Stimulated activated naive CD4-positive, alpha-beta T cell treated with Interleukin-2 at 50 U/mL for 16 hours (primary cell): Measurements from ENCODE around the gene MTG2.

Experiments used
- DNase-seq: peaks from one replicate; lab custom pipeline; 2025; lab: John Stamatoyannopoulos, UW

MTG2 gene

DNA sequence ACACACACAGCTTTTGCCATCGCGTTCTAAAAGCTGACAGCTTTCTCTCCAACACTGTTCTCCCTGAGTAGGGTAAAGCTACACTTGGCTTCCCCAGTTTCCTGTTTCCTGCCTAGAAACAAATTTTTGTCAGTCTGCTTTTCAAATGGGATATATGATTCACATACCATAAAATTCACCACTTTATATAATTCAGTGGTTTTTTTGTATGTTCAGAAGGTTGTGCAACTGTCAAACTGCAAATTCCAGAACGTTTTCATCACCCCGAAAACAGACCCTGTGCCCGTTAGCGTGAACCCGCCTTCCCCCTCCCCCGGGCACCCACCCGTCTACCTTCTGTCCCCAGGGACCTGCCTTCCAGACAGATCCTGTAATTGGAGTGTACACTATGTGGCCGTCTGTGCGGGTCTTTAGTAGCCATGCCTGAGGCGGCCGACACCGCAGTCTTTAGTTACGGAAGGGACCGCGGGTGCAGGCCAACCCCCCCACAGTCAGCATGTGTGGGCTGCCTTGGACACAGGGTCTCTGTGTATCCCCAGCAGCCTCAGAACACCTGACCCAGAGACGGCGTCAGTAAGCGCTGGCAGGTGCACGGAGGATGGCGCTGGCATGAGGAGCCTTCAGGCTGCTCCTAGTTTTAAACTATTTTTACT lies 20.7 kb downstream of the MTG2 start:
- DNase-seq, result no peak

DNA sequence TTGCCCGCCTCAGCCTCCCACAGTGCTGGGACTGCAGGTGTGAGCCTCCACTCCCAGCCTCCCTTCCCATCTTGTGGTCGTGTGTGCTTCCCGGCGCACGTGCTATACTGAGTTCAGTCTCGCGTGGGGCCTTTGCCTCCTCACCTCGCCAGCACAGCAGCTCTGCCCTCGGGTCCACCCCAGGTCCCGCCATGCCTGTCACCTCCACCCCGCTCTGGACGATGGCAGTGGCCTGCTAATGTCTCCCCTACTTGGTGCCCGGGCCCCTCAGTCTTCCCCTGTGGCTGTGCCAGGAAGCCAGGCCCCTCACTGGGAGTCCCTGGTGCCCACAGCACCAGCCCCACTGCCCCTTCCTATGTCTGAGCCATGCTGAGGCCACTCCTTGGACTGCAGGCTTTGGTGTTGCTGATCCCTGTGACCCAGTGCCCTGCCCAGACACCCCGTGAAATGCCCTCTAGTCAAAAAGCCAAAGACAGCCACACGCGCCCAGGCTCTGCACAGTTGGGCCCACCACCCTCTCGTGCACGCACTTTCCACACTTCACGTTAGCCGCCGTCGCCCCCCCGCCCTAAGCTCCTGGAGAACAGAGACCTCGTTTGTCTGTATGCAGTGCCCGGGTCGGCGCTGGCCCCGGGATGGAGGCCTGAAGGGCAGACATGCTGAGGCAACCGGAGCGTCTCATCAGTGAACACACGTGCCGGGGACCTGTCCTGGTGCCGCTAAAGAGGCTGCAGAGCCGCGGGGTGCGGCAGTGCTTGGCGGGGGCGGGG lies 23.0 kb downstream of the MTG2 start:
- no peak for DNase-seq

DNA sequence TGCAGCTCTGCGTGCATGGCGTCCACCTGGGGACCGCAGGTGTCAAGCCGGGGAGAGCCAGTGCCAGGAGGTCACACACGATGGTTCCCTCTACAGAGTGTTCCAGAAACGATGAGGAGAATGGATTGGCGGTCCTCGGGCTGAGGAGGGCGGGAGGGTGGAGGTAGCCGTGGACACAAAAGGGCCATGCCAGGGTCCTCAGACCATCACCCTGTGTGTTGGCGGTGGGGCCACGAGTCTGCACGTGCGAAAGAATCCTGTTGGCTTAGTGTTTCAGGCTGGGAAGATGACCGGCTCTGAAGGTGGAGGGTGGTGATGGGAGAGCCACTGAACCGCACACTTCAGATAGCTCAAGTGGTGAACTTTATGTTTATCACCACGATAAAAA lies 23.6 kb downstream of the MTG2 start:
- DNase-seq, result no peak

DNA sequence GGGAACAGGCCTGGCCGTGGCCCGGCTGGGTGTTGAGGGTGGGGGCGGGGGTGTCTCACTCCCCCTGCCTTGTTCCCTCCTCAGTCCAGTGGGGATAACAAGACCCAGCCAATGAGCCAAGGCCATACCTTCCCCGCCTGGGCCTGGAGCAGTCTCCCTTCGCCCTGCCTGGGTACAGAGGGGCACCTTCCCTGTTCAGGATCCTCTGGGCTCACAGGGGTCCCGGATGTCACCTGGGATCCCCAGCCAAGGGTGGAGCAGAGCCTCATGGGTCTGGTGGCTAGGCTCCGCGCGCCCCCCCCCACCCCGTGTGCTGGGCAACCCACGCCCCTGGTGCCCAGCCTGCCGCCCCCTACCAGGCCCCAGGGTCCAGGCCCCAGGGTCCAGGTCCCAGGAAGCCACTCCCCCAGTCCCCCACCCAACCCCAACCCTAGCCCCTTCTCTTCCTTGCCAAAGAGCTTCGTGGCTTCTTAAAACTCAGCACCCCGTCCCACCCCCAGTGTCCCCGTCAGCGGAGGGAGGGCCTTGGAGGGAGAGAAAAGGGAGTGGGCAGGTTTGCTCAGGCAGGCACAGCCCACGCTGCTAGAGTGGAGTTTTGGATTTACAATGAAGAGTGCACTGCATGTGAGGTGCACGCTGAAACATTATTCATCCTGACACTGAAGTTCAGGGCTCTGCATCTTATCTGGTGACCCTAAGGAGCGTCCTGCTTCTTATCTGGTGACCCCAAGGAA lies 25.4 kb downstream of the MTG2 start:
- no peak for DNase-seq

DNA sequence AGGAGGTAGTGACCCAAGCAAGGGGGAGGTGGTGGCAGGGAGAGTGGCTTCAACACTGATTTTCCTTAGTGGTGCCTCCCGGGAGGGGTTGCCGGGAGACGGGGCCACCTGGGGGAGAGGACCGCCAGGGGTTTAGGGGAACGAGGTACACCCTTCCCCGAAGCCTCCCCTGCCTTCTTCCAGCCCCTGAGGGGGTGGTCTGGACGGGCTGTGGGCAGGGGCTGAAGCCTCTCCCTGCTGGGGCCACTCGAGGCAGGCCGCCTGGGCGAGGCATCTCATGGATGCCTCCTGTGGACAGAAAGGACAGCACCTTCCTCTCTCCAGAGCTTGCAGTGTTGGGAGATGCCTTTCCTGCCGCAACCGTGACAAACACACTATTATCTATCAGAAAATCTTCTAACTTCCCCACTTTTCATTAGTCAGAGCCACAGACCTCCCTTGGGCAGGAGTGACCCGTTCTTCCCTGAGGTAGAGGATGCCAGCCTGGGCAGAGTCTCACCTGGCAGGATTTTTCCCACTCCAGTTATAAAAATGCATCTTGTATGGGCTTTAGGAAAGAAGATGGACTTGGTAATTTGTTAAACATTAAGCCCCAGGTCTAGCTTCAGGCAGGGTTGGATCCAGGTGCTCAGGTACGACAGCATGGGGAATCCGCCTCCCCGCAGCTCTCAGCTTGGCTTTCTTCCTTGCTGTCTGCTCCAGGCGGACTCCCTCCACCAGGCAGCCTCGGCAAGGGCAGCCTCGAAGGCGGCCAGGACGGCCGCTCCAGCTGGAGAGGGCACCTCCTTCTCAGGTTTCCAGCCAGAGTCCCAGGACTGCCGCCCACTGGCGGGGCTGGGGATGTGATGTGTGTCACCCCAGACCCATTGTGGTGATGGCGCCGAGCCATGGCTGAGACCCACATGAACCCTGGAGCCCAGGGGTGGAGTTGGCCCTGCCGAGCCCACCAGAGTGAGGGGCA lies 26.2 kb downstream of the MTG2 start:
- no peak for DNase-seq

DNA sequence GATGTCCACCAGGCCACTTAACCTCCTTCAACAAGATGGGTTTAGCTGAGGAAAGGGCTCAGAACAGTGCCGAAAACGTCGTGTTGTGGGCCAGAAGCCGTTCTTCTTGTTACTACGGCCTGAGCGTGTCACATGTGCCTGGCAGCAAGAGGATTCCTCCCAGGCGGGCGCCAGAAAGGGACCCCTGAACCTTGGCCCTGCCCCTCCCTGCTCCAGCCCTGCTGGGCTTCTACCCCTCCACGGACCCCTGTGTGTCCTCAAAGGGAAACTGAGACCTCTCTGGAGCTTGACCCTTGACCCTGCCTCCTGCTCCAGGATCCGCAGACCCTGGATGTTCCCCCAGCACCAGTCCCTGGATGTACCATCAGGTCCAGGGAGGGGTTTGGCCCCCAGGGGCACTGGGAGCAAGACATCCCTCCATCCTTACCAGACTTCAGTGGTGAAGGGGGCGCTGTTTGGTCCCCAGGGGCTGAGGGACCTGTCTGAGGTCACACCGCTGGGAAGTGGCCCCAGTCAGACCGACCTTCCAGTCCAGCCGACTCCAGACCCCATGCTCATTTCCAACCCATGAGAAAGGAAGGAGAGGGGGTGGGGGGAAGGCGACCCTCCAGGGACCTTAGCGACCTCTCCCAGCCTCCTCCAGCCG lies 27.1 kb downstream of the MTG2 start:
- no peak for DNase-seq

DNA sequence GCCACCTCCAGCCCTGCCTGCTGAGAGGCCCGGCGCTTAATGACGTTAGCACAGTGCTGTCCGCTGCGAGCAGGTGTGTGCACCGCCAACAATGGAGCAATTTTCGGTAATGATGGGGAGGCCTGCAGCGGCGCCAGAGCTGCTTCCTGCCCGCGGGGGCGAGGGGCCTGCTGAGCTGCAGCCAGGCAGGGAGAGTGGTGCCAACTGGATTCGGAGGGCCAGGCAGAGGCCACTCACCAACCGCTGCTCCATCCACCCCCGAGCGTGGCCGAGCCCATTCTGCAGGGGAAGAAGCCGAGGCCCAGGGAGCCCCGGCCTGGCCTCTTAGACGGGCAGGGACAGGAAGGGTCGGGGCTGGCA lies 27.6 kb downstream of the MTG2 start:
- DNase-seq, result no peak

DNA sequence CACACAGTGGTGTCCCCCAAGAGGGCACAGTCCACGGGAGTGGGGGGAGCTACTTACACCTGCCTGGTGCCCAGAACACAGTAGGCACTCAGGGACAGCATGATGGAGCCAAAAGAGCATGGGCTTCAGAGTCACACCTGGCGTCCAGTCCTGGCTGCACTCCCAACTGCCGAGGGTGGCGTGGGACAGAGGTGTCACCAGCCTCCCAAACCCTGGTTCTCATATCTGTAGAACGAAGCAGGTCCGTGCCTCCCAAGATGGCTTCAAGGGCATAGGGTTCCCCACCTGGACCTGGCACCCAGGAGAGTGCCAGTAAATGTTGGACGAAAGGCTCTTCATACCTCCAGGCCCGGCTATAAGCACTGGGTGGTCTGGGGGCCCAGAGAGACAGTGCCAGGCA lies 28.4 kb downstream of the MTG2 start:
- no peak for DNase-seq

DNA sequence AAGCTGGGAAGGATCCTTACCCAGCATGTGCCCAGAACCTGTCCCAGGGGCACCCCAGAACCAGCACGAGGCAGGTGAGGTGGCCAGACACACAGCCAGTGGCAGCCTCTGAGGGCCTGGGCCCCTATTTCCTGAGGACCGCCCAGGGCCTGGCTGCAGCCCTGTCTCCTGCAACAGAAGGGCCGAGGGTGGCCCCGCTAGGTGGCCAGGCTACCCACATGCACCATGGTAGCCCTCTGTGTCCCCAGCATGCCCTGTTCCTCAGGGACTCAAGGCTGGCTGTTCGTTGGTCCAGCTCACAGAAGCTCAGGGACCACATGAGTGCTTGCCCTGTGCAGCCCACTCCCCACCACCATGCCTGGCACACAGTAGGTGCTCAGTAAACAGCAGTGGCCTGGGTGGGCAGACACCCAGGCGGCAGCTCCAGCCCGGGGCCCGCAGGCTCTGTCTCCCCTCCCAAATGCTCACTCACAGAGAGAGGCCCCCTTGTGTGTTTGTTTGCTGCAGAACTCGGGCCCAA lies 29.0 kb downstream of the MTG2 start:
- DNase-seq, result no peak

DNA sequence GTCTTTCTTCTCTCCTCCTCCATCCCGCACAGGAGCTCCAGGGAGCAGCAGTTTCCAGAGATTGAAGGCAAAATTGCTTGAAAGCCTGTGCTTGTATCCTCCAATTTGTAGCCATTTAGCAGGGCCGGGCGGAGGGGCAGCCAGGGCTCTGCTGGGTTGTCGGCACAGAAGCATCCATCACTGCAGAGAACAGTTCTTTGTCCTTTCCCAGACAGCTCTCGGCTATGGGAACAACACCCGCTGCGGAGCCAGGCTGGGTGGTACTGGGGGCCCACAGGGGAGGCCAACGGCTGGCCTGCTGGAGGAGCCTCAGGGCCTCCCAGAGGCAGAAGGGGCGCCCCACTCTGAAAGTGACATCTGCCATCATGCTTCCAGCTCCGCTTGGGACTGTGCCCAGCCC lies 29.5 kb downstream of the MTG2 start:
- DNase-seq, result no peak

DNA sequence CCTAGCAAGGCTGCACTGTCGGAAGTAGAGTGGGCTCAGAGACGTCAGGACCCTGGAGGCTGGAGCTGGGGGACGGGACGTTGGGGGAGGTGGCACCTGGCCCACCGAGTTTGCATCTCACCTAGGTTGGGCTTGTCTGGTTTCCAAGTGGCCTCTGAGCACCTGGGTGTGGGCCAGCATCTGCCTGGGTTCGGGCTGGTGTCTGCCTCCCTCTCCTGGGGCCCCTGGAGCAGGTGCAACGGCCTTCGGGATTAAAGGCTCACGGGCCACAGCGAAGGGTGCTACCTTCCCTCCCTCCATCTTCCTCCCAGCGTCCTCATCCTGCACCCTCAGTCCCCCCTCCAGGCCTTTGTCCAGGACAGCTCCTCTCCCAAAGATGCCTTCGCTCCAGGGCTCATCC lies 31.2 kb downstream of the MTG2 start:
- DNase-seq, result no peak

DNA sequence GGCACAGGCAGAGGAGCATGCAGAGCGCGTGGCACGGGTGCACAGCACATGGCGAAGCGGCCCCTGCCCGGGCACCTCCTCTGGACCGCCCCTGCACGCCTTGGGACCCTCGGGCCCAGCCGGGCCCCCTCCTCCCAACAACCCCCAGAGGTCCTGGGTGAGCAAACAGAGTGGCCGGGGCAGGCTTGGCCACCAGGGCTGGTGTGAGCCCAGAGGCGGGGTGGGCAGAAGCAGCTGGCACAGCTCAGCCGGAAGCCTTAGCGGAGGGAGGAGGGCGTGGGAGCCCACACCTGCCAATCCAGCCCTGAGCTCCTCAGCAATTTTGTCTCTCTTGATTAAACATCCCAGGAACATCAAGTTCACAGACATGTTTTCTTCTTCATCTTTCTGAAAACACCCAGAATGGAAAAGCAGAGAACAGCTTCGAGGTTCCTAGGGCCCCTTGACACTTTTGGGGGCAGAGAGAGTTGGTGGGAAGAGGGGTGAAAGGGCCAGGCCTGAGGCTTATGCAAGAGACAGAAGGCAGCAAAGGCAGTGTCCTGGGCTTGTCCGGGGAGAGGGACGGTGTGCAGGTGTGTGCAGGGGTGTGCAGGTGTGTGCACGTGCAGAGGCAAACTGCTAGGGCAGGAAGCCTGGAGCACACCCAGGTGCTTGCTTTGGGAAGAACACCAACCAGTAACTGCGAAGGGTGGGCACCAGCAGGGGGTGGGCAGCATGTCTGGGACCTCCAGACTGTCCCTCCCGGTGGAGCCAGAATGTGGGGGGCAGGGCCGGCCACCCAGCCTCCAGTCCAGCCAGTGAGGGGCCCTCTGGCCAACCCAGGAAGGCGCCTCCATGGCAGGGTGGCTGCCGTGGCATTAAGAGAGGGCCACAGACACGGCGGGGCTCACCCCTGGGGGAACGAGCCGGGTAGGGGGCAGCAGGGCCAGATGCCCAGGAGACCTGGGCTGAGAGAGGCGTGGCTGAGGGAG lies 32.5 kb downstream of the MTG2 start:
- DNase-seq, result no peak

DNA sequence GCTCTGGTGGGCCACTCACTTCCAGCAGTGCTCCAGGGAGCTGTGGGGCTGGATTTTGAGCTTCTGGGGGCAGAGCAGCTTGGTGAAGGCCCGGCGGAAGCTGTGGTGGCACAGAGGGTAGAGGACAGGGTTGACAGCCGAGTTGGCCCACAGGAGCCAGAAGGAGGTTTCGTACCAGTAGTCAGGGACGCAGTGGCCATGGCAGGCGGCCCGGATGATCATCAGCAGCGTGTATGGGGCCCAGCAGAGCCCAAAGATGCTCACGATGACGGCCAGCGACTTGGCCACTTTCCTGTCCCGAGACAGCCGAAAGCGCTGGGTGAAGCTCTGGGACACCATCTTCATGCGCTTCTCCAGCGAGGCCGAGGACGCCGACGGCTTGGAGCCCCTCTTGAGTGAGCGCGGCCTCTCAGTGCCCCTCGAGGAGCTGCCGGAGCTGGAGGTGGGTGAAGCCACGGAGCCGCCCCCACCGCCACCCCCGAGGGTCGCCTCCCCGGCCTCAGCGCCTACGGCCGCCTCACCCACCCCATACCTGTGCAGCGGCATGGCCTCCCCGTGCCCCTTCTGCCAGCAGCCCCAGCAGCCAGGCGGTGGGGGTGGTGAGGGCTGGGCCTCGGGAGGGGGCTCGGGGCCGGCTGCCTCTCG lies 33.3 kb downstream of the MTG2 start:
- DNase-seq, result no peak

DNA sequence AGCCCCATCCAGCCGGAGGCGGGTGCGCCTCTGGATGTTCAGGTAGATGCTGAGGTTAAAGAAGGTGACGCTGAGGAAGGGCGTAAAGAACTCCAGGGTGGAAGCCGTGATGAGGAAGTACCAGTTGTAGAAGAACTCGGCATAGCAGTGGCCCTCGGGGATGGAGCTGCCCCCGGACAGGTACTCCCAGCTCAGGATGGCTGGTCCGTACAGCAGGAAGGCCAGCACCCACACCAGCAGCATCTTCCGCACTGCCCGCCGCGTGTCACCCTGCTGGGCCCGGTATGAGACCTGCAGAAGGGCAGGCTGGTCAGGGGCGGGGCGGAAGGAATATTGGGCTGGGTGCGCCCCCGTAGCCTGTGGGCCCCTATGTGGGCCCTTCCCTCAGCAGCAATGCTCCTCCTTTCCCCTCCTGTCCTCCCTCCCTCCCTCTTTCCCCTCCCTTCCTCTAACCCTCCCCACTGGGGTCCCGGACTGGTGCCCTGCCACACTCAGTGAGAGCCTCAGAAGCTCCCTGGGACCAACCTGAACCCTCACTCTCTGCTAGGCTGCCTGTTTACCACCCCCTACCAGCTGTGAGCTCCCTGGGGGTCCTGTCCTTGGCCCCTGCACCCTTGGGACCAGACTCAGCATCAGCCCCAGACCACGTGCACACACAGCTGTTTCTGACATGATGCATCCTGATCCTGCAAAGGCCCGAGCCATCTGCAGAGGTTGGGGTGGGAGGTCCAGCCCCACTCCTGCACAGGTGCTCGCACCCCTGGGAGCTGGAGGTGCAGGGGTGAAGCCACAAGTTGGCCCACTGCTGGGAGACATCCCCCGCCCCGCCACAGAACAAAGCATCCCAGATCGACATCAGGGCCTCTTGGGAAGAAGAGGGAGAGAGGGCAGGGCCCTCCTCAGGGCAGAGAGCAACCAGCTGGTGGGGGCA lies 34.1 kb downstream of the MTG2 start:
- DNase-seq, result no peak

DNA sequence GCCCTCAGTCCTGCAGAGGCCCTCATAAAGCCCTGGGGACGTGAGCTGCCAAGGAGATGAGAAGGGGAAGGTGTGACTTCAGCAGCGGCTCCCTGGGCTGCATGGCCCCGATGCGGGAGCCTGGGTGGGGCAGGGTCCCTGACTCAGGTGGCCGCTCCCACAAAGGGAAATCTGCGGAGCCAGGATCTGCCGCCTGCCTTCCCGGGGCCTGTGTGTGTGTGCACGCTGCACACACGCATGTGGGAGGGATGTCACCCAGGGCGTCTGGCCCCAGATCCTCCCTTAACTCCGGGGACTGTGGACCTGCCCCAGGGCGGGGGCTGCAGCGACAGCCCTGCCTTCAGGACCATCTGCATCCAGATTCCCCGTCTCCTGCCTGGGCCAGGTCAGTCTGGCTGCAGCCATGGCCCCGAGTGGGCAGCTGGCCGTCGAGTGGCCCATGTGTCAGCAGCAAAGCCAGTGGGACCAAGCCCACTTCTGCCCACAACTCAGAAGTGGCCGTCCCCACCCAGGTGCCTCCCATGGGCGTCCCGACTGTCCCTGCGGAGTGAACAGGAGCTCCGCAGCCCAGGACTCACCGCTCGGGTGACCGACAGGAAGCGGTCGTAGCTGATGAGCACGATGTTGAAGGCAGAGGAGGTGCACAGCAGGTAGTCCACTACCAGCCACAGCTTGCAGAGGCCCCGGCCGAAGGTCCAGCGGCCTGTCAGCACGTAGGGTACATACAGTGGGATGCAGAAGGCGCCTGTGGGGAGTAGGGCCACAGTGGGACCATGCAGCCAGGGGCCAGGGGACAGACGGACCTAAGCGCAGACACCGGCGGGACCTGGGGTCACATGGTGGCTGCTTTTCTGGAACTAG lies 35.3 kb downstream of the MTG2 start:
- no peak for DNase-seq

DNA sequence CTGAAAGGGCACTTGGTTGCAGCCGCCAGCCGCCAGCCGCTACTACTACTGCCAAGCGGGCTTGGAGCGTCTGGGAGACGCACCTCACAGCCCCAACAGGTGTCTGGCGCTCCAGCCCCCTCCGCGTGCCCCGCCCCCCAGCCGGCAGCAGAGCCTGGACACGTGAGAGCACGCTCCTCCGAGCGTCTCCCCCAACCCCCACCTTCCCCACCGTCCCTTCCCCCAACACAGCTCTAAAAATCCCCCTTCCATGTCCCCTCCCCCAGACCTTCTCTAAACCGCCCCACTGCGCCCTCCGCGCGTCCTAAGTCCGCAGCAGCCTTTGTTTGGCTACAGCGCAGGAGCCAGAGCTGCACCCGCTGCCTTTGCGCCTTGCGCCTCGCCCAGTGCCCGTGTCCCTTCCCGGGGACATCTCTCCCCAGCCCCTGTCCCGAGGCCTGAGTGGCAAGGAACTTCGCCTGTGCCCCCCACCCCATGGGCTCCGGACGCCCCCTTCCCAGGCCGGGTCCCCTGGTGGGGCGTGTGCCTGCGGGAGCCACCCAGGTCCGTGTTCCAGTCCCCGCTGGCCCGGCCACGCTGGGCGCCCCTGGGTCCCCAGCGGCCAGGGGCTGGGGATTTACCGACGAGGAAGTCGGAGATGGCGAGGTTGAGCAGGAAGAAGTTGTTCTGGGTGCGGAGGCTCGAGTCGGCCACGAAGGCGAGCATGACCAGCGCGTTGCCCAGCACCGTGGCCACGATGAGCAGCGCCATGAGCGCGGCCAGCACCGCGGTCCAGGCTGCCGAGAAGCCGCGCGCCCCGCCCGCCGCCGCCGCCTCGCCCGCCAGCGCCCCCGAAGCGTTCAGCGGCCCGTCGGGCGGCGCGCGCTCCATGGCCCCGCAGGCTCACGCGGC lies 36.5 kb downstream of the MTG2 start:
- DNase-seq, result no peak
